ENCODE measurements around the gene PRRC2B.
"Not testable (repeated sequence)": the region's sequence is repeated elsewhere in the genome, so short reads cannot be mapped to it uniquely, and the experiment has no call there.

The PRRC2B gene

DNA sequence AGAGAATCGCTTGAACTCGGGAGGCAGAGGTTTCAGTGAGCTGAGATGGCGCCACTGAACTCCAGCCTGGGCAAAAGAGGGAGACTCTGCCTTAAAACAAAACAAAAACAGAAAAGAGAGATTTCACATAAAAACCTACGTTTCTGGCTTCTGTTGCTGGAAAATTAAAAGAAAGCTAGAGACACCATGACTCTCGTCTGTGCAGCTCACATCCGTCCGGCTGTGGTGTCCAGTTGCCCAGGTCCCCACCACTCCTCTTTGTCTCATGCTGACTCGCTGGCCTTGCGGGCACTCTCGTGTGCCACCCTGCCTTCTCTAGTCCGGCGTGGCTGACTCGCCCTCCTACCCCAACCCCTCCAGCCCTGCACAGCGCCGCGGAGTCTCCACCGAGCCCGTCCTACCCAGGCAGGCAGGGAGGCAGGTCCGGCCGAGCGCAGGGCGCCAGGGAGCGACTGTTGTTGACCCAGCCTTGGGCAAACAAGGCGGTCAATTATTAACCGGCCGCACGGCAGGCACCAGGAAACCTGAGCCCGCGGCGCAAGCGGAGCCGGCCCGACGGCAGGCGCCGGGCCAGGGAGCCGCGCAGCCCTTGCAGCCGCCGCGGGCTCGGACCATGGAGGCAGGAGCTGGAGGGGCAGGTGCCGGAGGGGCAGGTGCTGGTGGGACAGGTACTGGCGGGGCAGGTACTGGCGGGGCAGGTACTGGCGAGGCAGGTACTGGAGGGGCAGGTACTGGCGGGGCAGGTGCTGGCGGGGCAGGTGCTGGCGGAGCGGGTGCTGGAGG lies 151.3 kb downstream of the PRRC2B start, which contains the start of gene PRRT1B:
Gene PRRT1B, plus strand, starts transcription at position 521 of the 783 bp plus-strand sequence. Its CDS starts 93 bp downstream, at position 614.
- peak; percentile 96 for DNase-seq (ENCODE audit: low spot score)

DNA sequence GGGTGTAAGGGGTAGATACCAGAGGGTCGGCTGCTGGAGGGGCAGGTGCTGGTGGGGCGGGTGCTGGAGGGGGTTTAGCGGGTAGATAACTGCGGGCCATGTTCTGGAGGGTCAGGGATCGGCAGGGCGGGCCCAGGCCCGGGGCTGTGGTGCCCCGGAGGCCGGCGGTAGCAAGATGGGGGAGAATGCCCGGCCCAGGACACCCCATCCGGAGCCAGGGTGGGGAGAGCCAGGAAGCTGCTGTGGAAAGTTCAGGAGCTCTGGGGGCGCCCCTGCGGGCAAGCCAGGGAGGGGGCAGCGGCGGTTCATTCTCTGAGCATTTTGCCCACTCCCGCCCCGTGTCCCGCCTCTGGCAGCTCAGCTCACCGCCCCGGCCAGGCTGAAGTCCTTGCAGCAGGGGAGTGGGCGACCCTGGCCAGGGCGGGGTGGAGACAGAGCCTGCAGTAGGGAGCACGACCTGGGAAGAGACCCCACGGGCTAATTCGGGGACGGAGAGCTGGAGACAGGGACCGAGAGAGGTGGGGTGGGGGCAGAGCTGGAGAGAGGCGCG lies 152.0 kb downstream of the PRRC2B start:
- DNase-seq (ENCODE audit: low spot score): peak; percentile 66

DNA sequence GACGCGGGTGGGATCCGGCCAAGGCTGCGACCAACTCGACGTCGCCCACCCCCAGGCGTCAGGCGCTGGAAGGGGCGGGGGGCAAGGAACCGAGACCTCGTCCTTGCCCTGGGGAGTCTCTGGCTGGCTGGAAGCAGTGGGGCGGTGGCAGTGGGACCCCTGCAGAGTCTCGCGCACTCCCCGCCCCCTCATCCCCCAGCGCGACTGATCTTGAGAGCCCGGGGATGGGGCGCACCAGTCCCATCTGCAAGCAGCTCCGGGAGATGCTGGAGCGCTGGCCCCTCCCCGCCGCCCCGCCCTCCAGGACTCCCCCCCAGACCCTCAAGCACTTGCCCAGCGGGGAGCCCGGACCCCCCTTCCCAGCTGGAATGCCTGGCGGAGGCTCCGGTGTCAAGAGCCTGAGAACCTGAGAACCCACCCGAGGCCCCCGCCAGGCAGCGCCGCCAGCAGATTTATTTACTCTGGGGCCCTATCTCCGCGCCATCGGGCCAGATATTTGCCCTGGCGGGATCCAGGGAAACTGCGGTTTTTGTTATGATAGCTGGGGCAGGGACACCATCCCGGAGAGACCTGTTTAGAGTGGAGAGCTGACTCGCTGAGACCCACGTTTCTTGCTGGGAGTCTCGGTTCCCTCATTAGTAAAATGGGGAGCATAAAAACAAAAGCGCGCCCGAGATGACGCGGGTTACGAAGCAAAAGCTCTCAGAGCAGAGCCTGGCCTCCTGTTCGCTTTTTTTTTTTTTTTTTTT lies 152.6 kb downstream of the PRRC2B start:
- peak; percentile 91 for DNase-seq (ENCODE audit: low spot score)

DNA sequence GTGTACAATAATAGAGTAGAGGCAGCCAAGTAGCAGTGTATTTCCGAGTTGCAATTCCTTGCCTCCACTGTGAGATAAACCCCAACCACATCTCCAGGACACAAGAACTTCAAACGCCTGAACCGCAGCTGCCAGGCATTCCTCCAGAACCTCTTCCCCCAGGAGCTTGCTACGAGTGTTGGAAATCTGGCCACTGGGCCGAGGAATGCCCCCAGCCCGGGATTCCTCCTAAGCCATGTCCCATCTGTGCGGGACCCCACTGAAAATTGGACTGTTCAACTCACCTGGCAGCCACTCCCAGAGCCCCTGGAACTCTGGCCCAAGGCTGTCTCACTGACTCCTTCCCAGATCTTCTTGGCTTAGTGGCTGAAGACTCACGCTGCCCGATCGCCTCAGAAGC lies 155.3 kb downstream of the PRRC2B start:
- DNase-seq (ENCODE audit: low spot score): not testable (repeated sequence)

Measured in HuH-7.5 (cell line).